ENCODE results near the gene TAF9.
"Not testable (repeated sequence)": the region's sequence is repeated elsewhere in the genome, so short reads cannot be mapped to it uniquely, and the experiment has no call there.

The TAF9 gene

GRCh38 chr5:69369340-69370121, at the start of gene TAF9, which contains the start of the genes AK6 and RAD17:
Gene TAF9, minus strand, starts transcription at chr5:69369520. Its CDS starts 3,783 bp downstream, at chr5:69365737.
Gene AK6, minus strand, starts transcription at chr5:69369520. Its CDS starts 30 bp downstream, at chr5:69369490.
Gene RAD17, plus strand, starts transcription at chr5:69369818. Its CDS starts 2,391 bp downstream, at chr5:69372209.
- peak; percentile 94 for DNase-seq

- no peak for DNase-seq
Observed at GRCh38 chr5:69418554-69418953, 49.2 kb upstream of the TAF9 start.

GRCh38 chr5:69416699-69417098, 47.4 kb upstream of the TAF9 start:
- DNase-seq, result no peak

GRCh38 chr5:69416180-69416579, 46.9 kb upstream of the TAF9 start:
- DNase-seq, result no peak

GRCh38 chr5:69415584-69415958, 46.3 kb upstream of the TAF9 start:
- no peak for DNase-seq

GRCh38 chr5:69414885-69415583, 45.7 kb upstream of the TAF9 start, which contains the start of gene MARVELD2:
Gene MARVELD2, plus strand, starts transcription at chr5:69415116. Its CDS starts 4,270 bp downstream, at chr5:69419386.
- peak; percentile 39 for DNase-seq

- DNase-seq, result no peak
Observed at GRCh38 chr5:69404659-69405330, 35.5 kb upstream of the TAF9 start.

- DNase-seq, result no peak
Observed at GRCh38 chr5:69378376-69378775, 9.1 kb upstream of the TAF9 start.

- DNase-seq, result no peak
Observed at GRCh38 chr5:69374911-69375446, 5.7 kb upstream of the TAF9 start.

GRCh38 chr5:69372394-69372793, 3.1 kb upstream of the TAF9 start:
- no peak for DNase-seq

- not testable (repeated sequence) for DNase-seq
Observed at GRCh38 chr5:69370335-69370734, 1.0 kb upstream of the TAF9 start.

- peak; percentile 29 for DNase-seq
Observed at GRCh38 chr5:69368458-69369339, 621 bp downstream of the TAF9 start.

GRCh38 chr5:69367697-69368279, 1.5 kb downstream of the TAF9 start:
- DNase-seq, result no peak

- DNase-seq, result no peak
Observed at GRCh38 chr5:69364850-69365249, 4.5 kb downstream of the TAF9 start.

- peak; percentile 15 for DNase-seq
Observed at GRCh38 chr5:69364414-69364813, 4.9 kb downstream of the TAF9 start.

GRCh38 chr5:69360442-69360841, 8.9 kb downstream of the TAF9 start:
- no peak for DNase-seq

- no peak for DNase-seq
Observed at GRCh38 chr5:69359699-69360098, 9.6 kb downstream of the TAF9 start.

GRCh38 chr5:69350664-69351063, 18.7 kb downstream of the TAF9 start:
- DNase-seq, result no peak

- DNase-seq, result no peak
Observed at GRCh38 chr5:69343083-69343482, 26.2 kb downstream of the TAF9 start.

- DNase-seq, result no peak
Observed at GRCh38 chr5:69341520-69342161, 27.7 kb downstream of the TAF9 start.

GRCh38 chr5:69335341-69335935, 33.9 kb downstream of the TAF9 start:
- DNase-seq, result no peak

Data from activated CD4-positive, alpha-beta T cell treated with anti-CD3 and anti-CD28 coated beads, Interleukin-2, amount 50 U/mL, for 16 hours (primary cell).